Smooth muscle cell (in vitro differentiated cells): ENCODE data around the gene CDKN2AIPNL. TPM values are rescaled to one million over a fixed set of nuclear protein-coding genes. Genes with fewer than 3 reads are reported as not detected.
A peak's percentile ranks its signal among the peaks of the same experiment; 100 is the strongest.

Experiments used
- DNase-seq: peaks from one replicate; lab custom pipeline; 2025; ENCODE audit not compliant: unreplicated experiment; lab: John Stamatoyannopoulos, UW
- H2AFZ ChIP-seq: fragments of 200-600 bp; sonication (generic); 2 replicates; pipeline ENCODE4 v1.6.0; 2016; ENCODE audit warnings: antibody characterized with exemption, low read depth, mild to moderate bottlenecking
- H3F3A ChIP-seq: fragments of 200-600 bp; sonication (generic); 2 replicates; pipeline ENCODE4 v1.6.0; 2017; ENCODE audit warnings: antibody characterized with exemption, low read depth
- H3K27ac ChIP-seq: fragments of 200-600 bp; sonication (generic); 2 replicates; pipeline ENCODE4 v1.5.1; 2016; ENCODE audit warnings: low read depth, mild to moderate bottlenecking
- H3K27me3 ChIP-seq: fragments of 200-600 bp; sonication (generic); 2 replicates; pipeline ENCODE4 v1.6.1; 2016; ENCODE audit warnings: low read depth, mild to moderate bottlenecking
- H3K36me3 ChIP-seq: fragments of 200-600 bp; sonication (generic); 2 replicates; pipeline ENCODE4 v1.5.1; 2016; ENCODE audit warnings: low read depth
- H3K4me1 ChIP-seq: fragments of 200-600 bp; sonication (generic); 2 replicates; pipeline ENCODE4 v1.5.1; 2016; ENCODE audit warnings: low read depth
- H3K4me2 ChIP-seq: fragments of 200-600 bp; sonication (generic); 2 replicates; pipeline ENCODE4 v1.6.0; 2016; ENCODE audit warnings: mild to moderate bottlenecking
- H3K4me3 ChIP-seq: fragments of 200-600 bp; sonication (generic); 2 replicates; pipeline ENCODE4 v1.5.1; 2016; ENCODE audit warnings: mild to moderate bottlenecking
- H3K79me2 ChIP-seq: fragments of 200-600 bp; sonication (generic); 2 replicates; pipeline ENCODE4 v1.6.0; 2016; ENCODE audit warnings: low read depth, mild to moderate bottlenecking
- H3K9ac ChIP-seq: fragments of 200-600 bp; sonication (generic); 2 replicates; pipeline ENCODE4 v1.6.0; 2016; ENCODE audit warnings: low read depth
- H3K9me3 ChIP-seq: fragments of 200-600 bp; sonication (generic); replicated peaks from 2 replicates; pipeline ENCODE4 v1.5.1; 2016; ENCODE audit warnings: low read depth
- H4K20me1 ChIP-seq: fragments of 200-600 bp; sonication (generic); 2 replicates; pipeline ENCODE4 v1.6.0; 2016; ENCODE audit warnings: low read depth
- CTCF ChIP-seq: fragments of 200-600 bp; sonication (generic); IDR thresholded peaks from 2 replicates; pipeline ENCODE4 v1.5.1; 2017; ENCODE audit warnings: borderline replicate concordance, mild to moderate bottlenecking, antibody characterized with exemption; ENCODE audit not compliant: insufficient read depth, poor library complexity, severe bottlenecking
- WGBS: methylation state at CpG from one replicate; pipeline ENCODE4 v1.1.7; 2016; ENCODE audit warnings: low lambda C conversion rate; 5-methylcytosine and 5-hydroxymethylcytosine counted together
- polyA plus RNA-seq: library from polyadenylated mRNA; unstranded; fragments of >200 nt; fragmentation: Nextera tagmentation; extraction: Ambion mirVana; gene quantifications from 2 replicates; pipeline ENCODE4 v1.2.1, GENCODE V29; 2016
- total RNA-seq: library from RNA; depleted of rRNA; stranded (reverse); fragments of >200 nt; gene quantifications from 2 replicates; pipeline ENCODE4 v1.2.3, GENCODE V29; 2014

The CDKN2AIPNL gene
- total and polyA plus RNA-seq, 2 experiments from 2014 or later = 9.9 to 27.7 TPM

DNA sequence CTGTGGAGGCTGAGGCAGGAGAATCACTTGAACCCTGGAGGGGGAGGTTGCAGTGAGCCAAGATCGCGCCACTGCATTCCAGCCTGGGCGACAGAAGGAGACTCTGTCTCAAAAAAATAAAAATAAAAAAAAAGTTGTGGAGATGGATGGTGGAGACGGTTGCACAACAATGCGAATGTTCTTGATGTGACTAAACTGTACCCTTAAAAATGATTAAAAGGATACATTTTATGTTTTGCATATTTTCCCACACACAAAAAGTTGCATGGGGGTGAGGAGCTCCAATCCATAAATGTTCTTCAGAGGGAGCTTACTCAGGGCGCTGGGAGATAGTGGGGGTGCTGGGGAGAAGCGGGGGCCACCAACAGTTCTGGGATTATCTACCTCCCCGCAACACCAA is 43.8 kb upstream of the CDKN2AIPNL start:
- Histone ChIP-seq H4K20me1 (no peaks in the 10 kb centered on the region), H3K36me3 (no peaks in the 10 kb centered on the region), H3K4me1 (peaks cover 6% of the 10 kb centered on the region), H3K79me2 (no peaks in the 10 kb centered on the region), H3K4me3 (no peak overlapping the region), H3F3A (no peaks in the 10 kb centered on the region), H3K4me2 (no peak overlapping the region), H3K9ac (no peak overlapping the region), H3K9me3 (no peaks in the 10 kb centered on the region), H3K27ac (no peak overlapping the region), H2AFZ (no peak overlapping the region), H3K27me3 (no peaks in the 10 kb centered on the region)
- 98% methylated on average over 8 of the region's 8 CpGs for WGBS
- no peak for TF ChIP-seq CTCF
- DNase-seq = no peak

DNA sequence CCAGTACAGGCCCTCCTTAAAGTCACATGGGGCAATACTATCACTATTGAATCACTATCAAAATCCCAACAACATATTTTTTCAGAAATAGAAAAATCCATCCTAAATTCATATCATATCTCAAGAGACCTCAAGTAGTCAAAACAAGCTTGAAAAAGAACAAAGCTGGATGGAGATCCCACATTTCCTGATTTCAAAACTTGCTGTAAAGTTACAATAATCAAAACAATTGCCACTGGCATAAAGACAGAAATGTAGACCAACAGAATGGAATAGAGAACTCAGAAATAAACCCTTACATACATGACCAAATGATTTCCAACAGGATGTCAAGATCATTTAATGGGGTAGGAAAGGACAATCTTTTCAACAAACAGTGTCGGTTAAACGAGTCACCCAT is 41.3 kb upstream of the CDKN2AIPNL start:
- H3K9me3 ChIP-seq = no peaks in the 10 kb centered on the region
- H3K4me3 ChIP-seq = no peak overlapping the region
- H3K4me2 ChIP-seq = no peak overlapping the region
- H3K27me3 ChIP-seq = no peaks in the 10 kb centered on the region
- 95% methylated on average over 2 of the region's 2 CpGs for WGBS
- no peak overlapping the region for H2AFZ ChIP-seq
- DNase-seq = no peak
- no peak overlapping the region for H3K9ac ChIP-seq
- H3K79me2 ChIP-seq = no peaks in the 10 kb centered on the region
- H3K4me1 ChIP-seq = peaks cover 6% of the 10 kb centered on the region
- no peaks in the 10 kb centered on the region for H4K20me1 ChIP-seq
- H3F3A ChIP-seq = no peaks in the 10 kb centered on the region
- no peaks in the 10 kb centered on the region for H3K36me3 ChIP-seq
- H3K27ac ChIP-seq = no peak overlapping the region
- no peak for TF ChIP-seq CTCF

DNA sequence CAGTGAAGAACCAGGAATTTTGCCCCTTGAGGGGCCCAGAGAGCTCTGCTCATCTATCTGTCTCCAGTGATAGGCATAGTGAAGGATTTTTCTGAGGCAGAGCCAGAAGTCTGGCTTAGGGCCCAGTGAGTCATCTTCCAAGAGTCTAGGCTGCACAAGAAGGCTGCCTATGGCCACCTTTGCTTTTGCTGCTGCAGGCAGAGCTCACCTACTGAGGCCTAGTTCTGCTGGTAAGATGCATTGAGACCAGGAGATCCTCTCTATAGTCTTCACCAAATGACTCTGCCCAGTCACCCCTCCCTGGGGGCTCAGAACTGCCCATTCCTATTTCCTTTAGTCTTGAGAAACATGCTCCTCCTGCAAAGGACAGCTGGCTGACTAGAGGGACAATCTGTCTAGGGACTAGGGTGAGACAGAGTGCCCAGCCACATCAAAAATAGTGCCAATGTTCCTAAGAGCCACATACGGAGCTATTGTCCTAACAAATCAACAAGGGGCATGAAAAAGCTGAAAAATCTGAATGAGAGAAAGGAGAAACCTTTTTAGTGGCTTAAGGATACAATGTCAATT is 40.3 kb upstream of the CDKN2AIPNL start:
- Histone ChIP-seq H3K79me2 (no peaks in the 10 kb centered on the region), H3K9ac (no peak overlapping the region), H3K27ac (peak overlapping the region; percentile 51), H3K27me3 (no peaks in the 10 kb centered on the region), H3K4me1 (peaks cover 6% of the 10 kb centered on the region), H3K9me3 (no peaks in the 10 kb centered on the region), H4K20me1 (no peaks in the 10 kb centered on the region), H3K4me2 (peak overlapping the region; percentile 47), H3F3A (no peaks in the 10 kb centered on the region), H3K36me3 (no peaks in the 10 kb centered on the region), H3K4me3 (no peak overlapping the region), H2AFZ (peak overlapping the region; percentile 18)
- no peak for TF ChIP-seq CTCF
- WGBS = 80% methylated on average over 1 of the region's 1 CpG
- DNase-seq = no peak

- Histone ChIP-seq H3K36me3 (no peaks in the 10 kb centered on the region), H3K79me2 (no peaks in the 10 kb centered on the region), H2AFZ (no peak overlapping the region), H3K9me3 (no peaks in the 10 kb centered on the region), H3K4me3 (no peak overlapping the region), H3K9ac (no peak overlapping the region), H3K4me2 (peak overlapping the region; percentile 47), H3K27me3 (no peaks in the 10 kb centered on the region), H3K4me1 (peaks cover 6% of the 10 kb centered on the region), H4K20me1 (no peaks in the 10 kb centered on the region), H3K27ac (peak overlapping the region; percentile 51), H3F3A (no peaks in the 10 kb centered on the region)
- DNase-seq = no peak
- TF ChIP-seq CTCF = no peak
- whole genome bisulfite sequencing = 65% methylated on average over 3 of the region's 3 CpGs
These were observed 39.7 kb upstream of the CDKN2AIPNL start for GRCh38 chr5:134451225-134451935.
